ENCODE measurements around the gene MAD1L1. TPM values are rescaled to one million over a fixed set of nuclear protein-coding genes. Genes with fewer than 3 reads are reported as not detected.
A peak's percentile ranks its signal among the peaks of the same experiment; 100 is the strongest.

The MAD1L1 gene
- total RNA-seq, 1 donor from 2014 or later, result 16.2 TPM

DNA sequence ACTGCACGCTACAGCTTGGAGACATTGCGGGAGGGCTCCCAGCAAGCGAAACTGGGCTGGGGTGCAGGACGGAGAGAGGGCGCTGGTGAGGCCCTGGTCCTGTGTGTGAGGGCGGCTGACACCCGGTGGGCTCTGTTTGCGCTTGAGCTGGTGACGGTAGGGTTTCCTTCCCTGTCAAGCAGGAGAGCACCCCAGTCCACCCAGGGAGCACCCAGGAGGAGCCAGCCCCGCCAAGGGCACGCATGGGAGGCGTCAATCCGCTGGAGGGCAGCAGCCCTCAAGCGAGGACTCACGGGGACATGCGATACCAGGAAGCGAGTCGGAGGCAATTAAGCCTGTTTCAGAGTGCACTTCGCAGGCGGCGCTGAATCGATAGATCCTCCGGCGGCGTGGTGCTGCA lies 109.4 kb downstream of the MAD1L1 start:
- no peak overlapping the region for H3K27ac ChIP-seq (replicated peaks)
- no peak overlapping the region for H3K4me3 ChIP-seq
- H3K27me3 ChIP-seq (ENCODE audit: low read depth), result no peaks in the 10 kb centered on the region
- H3K36me3 ChIP-seq, result no peaks in the 10 kb centered on the region
- H3K4me1 ChIP-seq, result peaks cover 24% of the 10 kb centered on the region
- H3K9me3 ChIP-seq (replicated peaks), result no peaks in the 10 kb centered on the region
- DNase-seq, result no peak
- TF ChIP-seq CTCF (IDR thresholded peaks at IDR 0.05; ENCODE audit: borderline replicate concordance), result no peak
- intact Hi-C loops (cut with micrococcal nuclease), result no loop called here

- Histone ChIP-seq H3K9me3 (replicated peaks) (no peaks in the 10 kb centered on the region), H3K27me3 (ENCODE audit: low read depth) (no peaks in the 10 kb centered on the region), H3K4me1 (peaks cover 25% of the 10 kb centered on the region), H3K4me3 (no peak overlapping the region), H3K27ac (replicated peaks) (no peak overlapping the region), H3K36me3 (no peaks in the 10 kb centered on the region)
- intact Hi-C loops (cut with micrococcal nuclease), result no loop called here
- no peak for DNase-seq
- TF ChIP-seq CTCF (IDR thresholded peaks at IDR 0.05; ENCODE audit: borderline replicate concordance), result no peak
Measured at GRCh38 chr7:2122651-2123050, 110.1 kb downstream of the MAD1L1 start.

GRCh38 chr7:2120841-2121830 lies 111.6 kb downstream of the MAD1L1 start:
- intact Hi-C loops (cut with micrococcal nuclease), result no loop called here
- DNase-seq, result no peak
- peak; percentile 8 for TF ChIP-seq CTCF (IDR thresholded peaks at IDR 0.05; ENCODE audit: borderline replicate concordance)
- H3K9me3 ChIP-seq (replicated peaks), result no peaks in the 10 kb centered on the region
- H3K27me3 ChIP-seq (ENCODE audit: low read depth), result no peaks in the 10 kb centered on the region
- H3K4me3 ChIP-seq, result no peak overlapping the region
- peaks cover 40% of the 10 kb centered on the region for H3K4me1 ChIP-seq
- H3K27ac ChIP-seq (replicated peaks), result peak overlapping the region; percentile 58
- H3K36me3 ChIP-seq, result no peaks in the 10 kb centered on the region

DNA sequence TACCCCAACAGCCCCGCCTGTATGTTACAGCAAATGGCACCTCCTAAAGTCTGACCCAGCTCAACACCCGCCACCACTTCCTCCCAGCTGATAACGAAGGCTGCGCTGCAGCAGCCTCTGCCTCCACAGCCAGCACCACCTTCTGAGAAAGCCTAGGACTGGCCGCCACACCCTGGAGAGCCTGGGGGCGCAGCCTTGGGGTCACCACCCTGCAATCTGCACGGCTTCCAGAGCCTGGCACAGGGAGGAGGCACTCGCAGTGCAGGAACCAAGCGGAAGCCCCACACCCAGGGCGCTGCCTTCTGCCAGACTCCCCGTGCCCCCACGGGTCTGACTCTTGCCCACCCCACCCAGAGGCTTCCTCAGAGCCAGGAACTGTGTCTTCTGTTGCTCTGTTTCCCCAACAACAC lies 112.5 kb downstream of the MAD1L1 start:
- peaks cover 49% of the 10 kb centered on the region for H3K4me1 ChIP-seq
- DNase-seq, result no peak
- no peaks in the 10 kb centered on the region for H3K27me3 ChIP-seq (ENCODE audit: low read depth)
- H3K27ac ChIP-seq (replicated peaks), result peak overlapping the region; percentile 58
- H3K4me3 ChIP-seq, result no peak overlapping the region
- TF ChIP-seq CTCF (IDR thresholded peaks at IDR 0.05; ENCODE audit: borderline replicate concordance), result no peak
- no peaks in the 10 kb centered on the region for H3K9me3 ChIP-seq (replicated peaks)
- H3K36me3 ChIP-seq, result no peaks in the 10 kb centered on the region
- intact Hi-C loops (cut with micrococcal nuclease), result no loop called here

GRCh38 chr7:2118630-2119190 lies 114.0 kb downstream of the MAD1L1 start:
- DNase-seq, result no peak
- intact Hi-C loops (cut with micrococcal nuclease), result no loop called here
- no peaks in the 10 kb centered on the region for H3K9me3 ChIP-seq (replicated peaks)

More at GRCh38 chr7:2118630-2119190, 114.0 kb downstream of the MAD1L1 start:
- no peak overlapping the region for H3K27ac ChIP-seq (replicated peaks)
- no peaks in the 10 kb centered on the region for H3K27me3 ChIP-seq (ENCODE audit: low read depth)
- no peak for TF ChIP-seq CTCF (IDR thresholded peaks at IDR 0.05; ENCODE audit: borderline replicate concordance)
- H3K36me3 ChIP-seq, result no peaks in the 10 kb centered on the region
- H3K4me1 ChIP-seq, result peaks cover 53% of the 10 kb centered on the region
- H3K4me3 ChIP-seq, result no peak overlapping the region

All from left ventricle myocardium inferior (tissue), 1 donor.